ENCODE measurements around the gene ZSCAN9.

Gene ZSCAN9

DNA sequence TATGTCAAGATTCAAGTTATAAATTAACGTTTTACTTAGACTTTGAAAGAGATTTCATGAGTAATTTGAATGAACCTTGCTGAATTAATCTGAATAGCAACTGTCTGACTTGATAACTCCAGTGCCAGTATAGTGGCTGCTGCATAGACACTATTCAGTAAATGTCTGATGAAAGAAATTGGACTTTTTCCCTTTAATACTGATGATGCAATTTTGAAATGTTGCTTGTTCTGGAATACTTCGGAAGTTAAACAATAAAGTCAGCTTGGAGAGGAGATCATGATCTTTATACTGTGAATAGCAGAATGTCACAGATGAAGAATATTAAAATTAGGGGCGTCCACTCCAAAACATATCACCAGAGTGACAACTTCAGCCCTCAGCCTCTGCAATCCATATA is 52.7 kb downstream of the ZSCAN9 start:
- H3K27me3 ChIP-seq (replicated peaks; ENCODE audit: control insufficient read depth, insufficient read depth, low read length) = no peaks in the 10 kb centered on the region
- no peak for DNase-seq (ENCODE audit: extremely low read depth, insufficient read length)
- no peak overlapping the region for H3K4me3 ChIP-seq (replicated peaks; ENCODE audit: low read depth, low read length)
- TF ChIP-seq, protein P1, sequence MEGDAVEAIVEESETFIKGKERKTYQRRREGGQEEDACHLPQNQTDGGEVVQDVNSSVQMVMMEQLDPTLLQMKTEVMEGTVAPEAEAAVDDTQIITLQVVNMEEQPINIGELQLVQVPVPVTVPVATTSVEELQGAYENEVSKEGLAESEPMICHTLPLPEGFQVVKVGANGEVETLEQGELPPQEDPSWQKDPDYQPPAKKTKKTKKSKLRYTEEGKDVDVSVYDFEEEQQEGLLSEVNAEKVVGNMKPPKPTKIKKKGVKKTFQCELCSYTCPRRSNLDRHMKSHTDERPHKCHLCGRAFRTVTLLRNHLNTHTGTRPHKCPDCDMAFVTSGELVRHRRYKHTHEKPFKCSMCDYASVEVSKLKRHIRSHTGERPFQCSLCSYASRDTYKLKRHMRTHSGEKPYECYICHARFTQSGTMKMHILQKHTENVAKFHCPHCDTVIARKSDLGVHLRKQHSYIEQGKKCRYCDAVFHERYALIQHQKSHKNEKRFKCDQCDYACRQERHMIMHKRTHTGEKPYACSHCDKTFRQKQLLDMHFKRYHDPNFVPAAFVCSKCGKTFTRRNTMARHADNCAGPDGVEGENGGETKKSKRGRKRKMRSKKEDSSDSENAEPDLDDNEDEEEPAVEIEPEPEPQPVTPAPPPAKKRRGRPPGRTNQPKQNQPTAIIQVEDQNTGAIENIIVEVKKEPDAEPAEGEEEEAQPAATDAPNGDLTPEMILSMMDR (IDR thresholded peaks at IDR 0.05; ENCODE audit: insufficient read depth, low read length, poor library complexity, severe bottlenecking) = no peak
- no peaks in the 10 kb centered on the region; the same call in 1 of the 2 replicates for H3K36me3 ChIP-seq (ENCODE audit: control insufficient read depth, insufficient read depth, low read length)

DNA sequence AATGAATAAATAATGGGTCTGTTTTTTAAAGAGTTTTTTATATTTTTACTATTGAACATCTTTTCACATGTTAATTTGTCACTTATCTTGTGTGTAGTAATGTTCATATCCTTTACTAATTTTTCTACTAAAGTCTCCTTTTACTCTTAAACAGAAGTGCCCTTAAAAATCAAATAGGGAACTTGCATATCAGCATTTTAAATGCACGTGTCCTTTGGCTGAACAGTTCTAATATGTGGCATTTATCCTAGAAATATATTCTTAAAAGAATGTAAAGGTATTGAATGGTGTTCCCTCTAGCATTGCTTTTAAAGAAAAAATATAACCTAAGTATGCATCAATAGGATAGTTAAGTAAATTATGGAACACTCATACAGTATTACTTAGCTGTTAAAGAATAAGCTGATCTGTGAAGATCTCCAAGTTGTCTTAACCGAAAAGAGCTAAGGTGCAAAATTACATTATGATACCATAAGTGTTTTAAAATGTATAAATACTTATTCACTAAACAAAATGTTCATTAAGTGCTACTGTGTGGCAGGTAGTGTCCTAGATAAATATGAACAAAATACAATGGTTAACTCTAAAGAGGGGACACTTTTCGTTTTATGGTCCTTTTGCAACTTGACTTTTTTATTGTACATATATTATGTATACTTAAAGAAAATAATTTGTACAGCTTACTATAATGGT is 55.7 kb downstream of the ZSCAN9 start:
- H3K4me3 ChIP-seq (replicated peaks; ENCODE audit: low read depth, low read length) = peak overlapping the region; percentile 62
- TF ChIP-seq, protein P1 (IDR thresholded peaks at IDR 0.05; ENCODE audit: insufficient read depth, low read length, poor library complexity, severe bottlenecking) = no peak
- H3K36me3 ChIP-seq (ENCODE audit: control insufficient read depth, insufficient read depth, low read length) = no peaks in the 10 kb centered on the region; the same call in none of the 2 replicates
- DNase-seq (ENCODE audit: extremely low read depth, insufficient read length) = no peak
- H3K27me3 ChIP-seq (replicated peaks; ENCODE audit: control insufficient read depth, insufficient read depth, low read length) = no peaks in the 10 kb centered on the region

DNA sequence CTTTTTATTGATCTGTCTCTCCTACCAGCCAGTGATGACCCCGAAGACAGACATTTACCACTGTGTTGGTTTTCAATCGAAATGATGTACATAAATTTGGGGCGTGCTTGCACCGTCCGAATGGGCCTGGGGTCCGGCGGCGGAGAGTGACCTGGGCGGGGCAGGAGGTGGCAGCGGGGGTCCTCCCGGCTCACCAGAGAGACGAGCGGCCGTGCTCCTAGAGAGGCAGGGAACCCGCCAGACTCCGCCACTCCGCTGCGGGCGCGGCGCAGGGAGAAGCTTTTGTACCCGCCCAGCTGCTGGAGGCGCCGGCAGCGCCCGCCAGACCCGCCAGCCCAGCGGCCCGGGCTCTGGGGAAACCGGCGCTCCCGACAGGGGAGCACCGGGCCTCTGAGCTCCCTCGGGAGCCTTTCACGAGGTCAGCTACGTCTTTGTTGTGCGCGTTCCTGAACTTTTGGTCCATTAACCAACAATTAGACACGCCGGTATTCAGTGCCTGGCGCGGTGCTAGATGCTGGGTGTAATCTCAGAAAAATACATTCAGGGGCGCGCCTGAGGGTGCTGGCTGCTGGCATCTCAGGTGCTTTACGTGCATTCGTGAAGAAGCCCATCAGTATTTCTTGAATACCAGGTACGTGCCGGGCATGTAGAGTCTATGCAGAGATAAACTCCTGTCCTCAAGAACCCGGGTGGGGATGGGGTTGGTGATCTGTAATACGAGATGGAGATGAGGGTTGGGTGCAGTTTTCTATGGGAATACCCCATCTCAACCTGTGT is 56.4 kb downstream of the ZSCAN9 start, which contains the start of gene PGBD1:
Gene PGBD1 (plus strand): TSS at position 285 of the 777 bp plus-strand sequence. CDS start 2,242 bp downstream, outside the sequence.
- TF ChIP-seq, protein P1 (IDR thresholded peaks at IDR 0.05; ENCODE audit: insufficient read depth, low read length, poor library complexity, severe bottlenecking) = no peak
- Histone ChIP-seq H3K27me3 (replicated peaks; ENCODE audit: control insufficient read depth, insufficient read depth, low read length) (no peaks in the 10 kb centered on the region), H3K36me3 (ENCODE audit: control insufficient read depth, insufficient read depth, low read length) (no peaks in the 10 kb centered on the region; the same call in 1 of the 2 replicates), H3K4me3 (replicated peaks; ENCODE audit: low read depth, low read length) (peak within 1 kb of the TSS; percentile 62)
- peak; percentile 77 for DNase-seq (ENCODE audit: extremely low read depth, insufficient read length)

DNA sequence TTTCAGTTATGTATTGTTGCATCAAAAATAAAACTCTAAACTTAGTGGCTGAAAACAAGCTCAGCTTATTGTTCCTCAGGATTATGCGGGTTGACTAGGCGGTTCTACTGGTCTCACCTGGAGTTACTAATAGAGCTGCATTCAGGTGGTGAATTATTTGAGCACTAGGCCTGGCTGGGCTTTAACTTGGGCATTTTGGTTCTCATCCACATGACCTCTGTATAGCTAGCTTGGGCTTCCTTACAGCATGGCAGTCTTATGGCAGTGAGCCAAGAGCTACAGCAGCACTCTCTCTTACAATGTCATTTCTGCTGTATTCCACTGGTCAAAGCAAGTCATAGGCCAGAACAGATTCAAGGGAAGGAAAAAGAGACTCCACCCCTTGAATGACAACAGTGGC is 57.9 kb downstream of the ZSCAN9 start:
- Histone ChIP-seq H3K36me3 (ENCODE audit: control insufficient read depth, insufficient read depth, low read length) (no peaks in the 10 kb centered on the region; the same call in none of the 2 replicates), H3K27me3 (replicated peaks; ENCODE audit: control insufficient read depth, insufficient read depth, low read length) (no peaks in the 10 kb centered on the region), H3K4me3 (replicated peaks; ENCODE audit: low read depth, low read length) (no peak overlapping the region)
- TF ChIP-seq, protein P1 (IDR thresholded peaks at IDR 0.05; ENCODE audit: insufficient read depth, low read length, poor library complexity, severe bottlenecking) = no peak
- no peak for DNase-seq (ENCODE audit: extremely low read depth, insufficient read length)

All from GM06990 (cell line).